HG03095 (cell line): ENCODE results near the gene SELPLG.
"Not testable (repeated sequence)": the region's sequence is repeated elsewhere in the genome, so short reads cannot be mapped to it uniquely, and the experiment has no call there.

Experiments used
- ATAC-seq: cut with Tn5 transposase; IDR thresholded peaks from one replicate; pipeline ENCODE4 v1.9.1; 2021; ENCODE audit warnings: moderate library complexity; ENCODE audit not compliant: unreplicated experiment

SELPLG gene

GRCh38 chr12:108575199-108575912, 58.3 kb downstream of the SELPLG start:
- ATAC-seq: no peak

- ATAC-seq: not testable (repeated sequence)
These were observed 59.4 kb downstream of the SELPLG start for GRCh38 chr12:108574276-108574675.

- no peak for ATAC-seq
These were observed 60.4 kb downstream of the SELPLG start for GRCh38 chr12:108573317-108573716.

DNA sequence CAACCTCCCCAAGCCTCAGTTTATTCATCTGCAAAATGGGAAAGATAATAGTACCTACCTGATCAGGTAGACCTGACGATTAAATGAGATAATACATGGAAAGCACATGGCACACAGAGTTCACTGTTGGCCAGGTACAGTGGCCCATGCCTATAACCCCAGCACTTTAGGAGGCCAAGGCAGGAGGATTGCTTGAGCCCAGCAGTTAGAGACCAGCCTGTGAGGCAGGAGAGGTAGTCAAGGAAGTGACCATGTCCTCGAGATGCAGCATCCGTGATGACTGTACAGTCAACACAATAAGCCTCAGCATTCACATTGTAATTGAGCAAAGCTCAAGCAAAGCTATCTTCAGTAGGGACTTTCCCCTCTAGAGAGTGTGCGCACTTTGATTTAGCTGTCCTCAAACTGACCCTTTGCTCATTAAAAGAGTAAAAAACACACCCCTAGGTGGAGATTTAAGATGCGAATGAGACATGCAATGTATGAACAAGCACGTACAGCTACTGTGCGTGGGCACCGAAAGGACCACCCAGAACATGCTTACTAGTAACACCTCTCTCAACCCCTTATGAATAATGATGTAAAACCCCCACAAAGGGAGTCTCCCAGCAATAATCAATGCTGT, 61.4 kb downstream of the SELPLG start:
- ATAC-seq: no peak
